Heart left ventricle (tissue), 16 donors: ENCODE measurements around the gene PRKN. TPM values are rescaled to one million over a fixed set of nuclear protein-coding genes. Genes with fewer than 3 reads are reported as not detected.

ENCODE experiments used
- ATAC-seq, 4 donors: fragments of 200-7000 bp; cut with Tn5 transposase; one replicate each; pipeline ENCODE4 v1.9.1; 2020 to 2022; ENCODE audit warnings: moderate library complexity in 4 of 4, mild to moderate bottlenecking in 3 of 4, moderate number of reproducible peaks in 1 of 4
- DNase-seq, 5 donors: peaks; one replicate each; pipeline ENCODE4 v3.0.0-alpha.2; 2020
- H3K27ac ChIP-seq, 12 donors: fragments of 200-600 bp; sonication (generic) in 4 of 12; one replicate each; pipeline versions ENCODE4 v1.5.0 to v1.8.0; 2016 to 2022; ENCODE audit warnings: mild to moderate bottlenecking in 2 of 12
- H3K27me3 ChIP-seq, 9 donors: fragments of 200-600 bp; sonication (generic) in 2 of 9; one replicate each; pipeline versions ENCODE4 v1.5.1 to v1.8.0; 2016 to 2022; ENCODE audit warnings: mild to moderate bottlenecking in 3 of 9
- H3K36me3 ChIP-seq, 9 donors: fragments of 200-600 bp; sonication (generic) in 2 of 9; one replicate each; pipeline versions ENCODE4 v1.5.0 to v1.8.0; 2018 to 2022; ENCODE audit warnings: mild to moderate bottlenecking in 2 of 9
- H3K4me1 ChIP-seq, 12 donors: fragments of 200-600 bp; sonication (generic) in 4 of 12; one replicate each; pipeline versions ENCODE4 v1.5.0 to v1.8.0; 2016 to 2022; ENCODE audit warnings: mild to moderate bottlenecking in 3 of 12
- H3K4me3 ChIP-seq, 12 donors: fragments of 200-600 bp; sonication (generic) in 4 of 12; one replicate each; pipeline versions ENCODE4 v1.5.0 to v1.8.0; 2017 to 2022; ENCODE audit warnings: mild to moderate bottlenecking in 9 of 12, moderate library complexity in 4 of 12
- H3K9me3 ChIP-seq, 12 donors: fragments of 200-600 bp; sonication (generic) in 4 of 12; one replicate each; pipeline versions ENCODE4 v1.5.0 to v1.8.0; 2016 to 2022; ENCODE audit warnings: mild to moderate bottlenecking in 1 of 12
- CTCF ChIP-seq, 12 donors: fragments of 200-600 bp; sonication (generic) in 4 of 12; IDR thresholded peaks; one replicate each; pipeline versions ENCODE4 v1.5.0 to v1.8.0; 2018 to 2022; ENCODE audit warnings: antibody characterized with exemption in 12 of 12, mild to moderate bottlenecking in 5 of 12
- POLR2A ChIP-seq, 2 donors: fragments of 450-650 bp; IDR thresholded peaks; one replicate each; pipeline ENCODE4 v1.6.1; 2017; ENCODE audit warnings: antibody characterized with exemption in 2 of 2, mild to moderate bottlenecking in 2 of 2, moderate library complexity in 2 of 2
- WGBS, 4 donors: extraction: QIAGEN DNeasy Blood & Tissue Kit in 2 of 4; methylation state at CpG; one replicate each; pipeline versions ENCODE4 v1.1.5 to v1.1.7; 2013 to 2018; 5-methylcytosine and 5-hydroxymethylcytosine counted together
- intact Hi-C, 10 donors: fragments of 100-400 bp; cut with DNase I; formaldehyde crosslinking; loops; one replicate each; pipeline versions ENCODE4 v1.11.1 to v1.14.2; 2022
- polyA plus RNA-seq, 2 donors: library from polyadenylated mRNA; stranded (reverse); fragments of 200-250 nt; gene quantifications; one replicate each; pipeline ENCODE4 v1.2.3, GENCODE V29; 2013
- total RNA-seq, 9 donors: library from RNA; depleted of rRNA in 2 of 9; stranded (reverse); fragments of >200 nt in 2 of 9; fragmentation: NEBNext Ultra II Directional in 3 of 9; extraction: Animal tissue kit (Norgen Biotek cat#: 25700) in 3 of 9; gene quantifications; one replicate each; pipeline versions ENCODE4 v1.1.0 to v1.2.4, GENCODE V29; 2016 to 2023
- donor health status: ischemic (EF 13 %, LVEDD 7.1; RV severe dilation, severe dysfunction).
- donor health status: healthy with polysubstance abuse.
- donor health status: DM: no; HTN: yes; CAD: no.
- donor health status: DM: no; HTN: no; CAD: no.
- donor health status: ischemic (EF 25% LVEDD 6.9; RV normal size, moderate dysfunction).
- donor health status: ischemic (EF 25% LVEDD 5.7; RV mildly dilated, moderate dysfunction).
- donor health status: healthy.
- donor health status: DM: yes; HTN: yes; CAD: no.
- donor health status: ischemic (EF 35%, LVEDD 5.7; RV mildly dilated, moderate dysfunction).
- donor health status: nonischemic (EF 11% LVEDD 7.7; RV severe dilation, severe dysfunction).
- donor health status: DM: yes; HTN: yes; CAD: no.
- donor health status: PGD.
- donor health status: ischemic (EF 29% LVEDD 5.4; RV normal size, mild dysfunction).
- donor health status: nonischemic (EF 23%, LVEDD 6.1; RV moderate dilation, normal function).

The PRKN gene
- total and polyA plus RNA-seq, 11 donors, result 3.4 to 32.5 (median 21.2) TPM

DNA sequence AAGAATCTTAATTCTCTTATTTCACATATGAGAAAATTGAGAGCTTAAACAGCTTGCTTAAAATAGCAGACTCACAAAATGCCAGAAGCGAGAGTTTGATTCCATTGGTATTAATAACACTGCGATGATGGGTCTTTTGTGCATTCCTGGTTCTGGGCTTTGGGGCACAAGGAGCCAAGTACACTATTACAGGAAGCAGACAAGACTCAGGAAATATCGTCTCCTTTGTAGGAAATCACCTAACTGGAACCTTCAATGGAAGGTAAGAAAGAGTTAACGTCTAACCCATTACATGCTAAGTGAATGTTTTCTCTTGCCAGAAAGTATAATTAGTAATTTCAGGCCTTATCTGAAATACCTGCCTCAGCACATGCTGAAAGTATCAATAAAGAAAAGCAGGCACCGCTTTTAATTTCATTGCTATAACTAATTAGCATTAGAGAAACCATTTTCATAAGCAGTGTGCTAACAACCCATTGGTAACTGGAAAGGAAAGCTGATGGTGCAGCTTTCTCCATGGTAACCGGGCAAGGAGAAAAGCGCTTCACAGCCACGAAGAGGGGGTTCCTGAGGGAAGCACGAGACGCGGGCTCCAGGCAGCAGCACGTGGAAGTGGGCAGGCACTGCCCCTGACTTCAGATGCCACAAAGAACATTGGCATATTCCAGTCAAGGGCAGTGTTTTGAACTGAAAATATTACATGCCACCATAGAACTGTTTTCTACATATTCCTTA lies 1247.0 kb downstream of the PRKN start:
- no peak overlapping the region for H3K4me3 ChIP-seq
- intact Hi-C loops, result loop anchor here in 2 of 10 donors (5.0 kb wide), 2 partner anchors 33 to 38 kb away; no protein-coding TSS in a partner anchor
- H3K27ac ChIP-seq, result no peak overlapping the region
- ATAC-seq (no peak), DNase-seq (no peak)
- no peak for TF ChIP-seq CTCF (IDR thresholded peaks at IDR 0.05)
- TF ChIP-seq POLR2A (IDR thresholded peaks at IDR 0.05), result no peak
- H3K4me1 ChIP-seq, result peaks cover 0 to 21% (median 4%) of the 10 kb centered on the region in 12 donors
- no peaks in the 10 kb centered on the region for H3K9me3 ChIP-seq
- WGBS, 4 donors, result 80 to 87% (median 81%) methylated on average over 12 of the region's 12 CpGs
- H3K36me3 ChIP-seq, result no peaks in the 10 kb centered on the region
- no peaks in the 10 kb centered on the region for H3K27me3 ChIP-seq

DNA sequence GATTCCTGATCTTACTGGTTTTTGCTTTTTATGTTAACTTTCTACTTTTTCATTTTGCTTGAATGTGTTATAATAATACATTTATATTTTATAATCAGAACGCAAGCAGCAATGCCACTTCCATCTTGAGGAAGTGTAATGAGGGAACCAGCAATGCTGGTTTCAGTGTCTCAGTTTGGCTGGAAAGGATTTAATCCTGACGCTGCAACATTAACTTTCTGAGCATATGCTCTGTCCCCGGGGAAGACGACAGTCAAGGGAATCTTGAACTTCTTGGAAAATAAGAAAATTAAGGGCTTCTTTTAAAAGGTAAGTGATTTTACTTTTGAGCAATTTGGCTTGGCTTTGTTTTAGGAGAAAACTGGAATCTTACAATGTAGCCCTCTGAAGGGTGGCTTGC lies 1248.2 kb downstream of the PRKN start:
- H3K4me3 ChIP-seq, result no peak overlapping the region
- WGBS, 4 donors, result 75 to 93% (median 88%) methylated on average over 4 of the region's 4 CpGs
- DNase-seq (no peak), ATAC-seq (no peak)
- H3K36me3 ChIP-seq, result no peaks in the 10 kb centered on the region
- H3K4me1 ChIP-seq, result peaks cover 0 to 21% (median 4%) of the 10 kb centered on the region in 12 donors
- TF ChIP-seq POLR2A (IDR thresholded peaks at IDR 0.05), result no peak
- TF ChIP-seq CTCF (IDR thresholded peaks at IDR 0.05), result no peak
- intact Hi-C loops, result no loop called here
- H3K27ac ChIP-seq, result no peak overlapping the region
- no peaks in the 10 kb centered on the region for H3K27me3 ChIP-seq
- H3K9me3 ChIP-seq, result no peaks in the 10 kb centered on the region

DNA sequence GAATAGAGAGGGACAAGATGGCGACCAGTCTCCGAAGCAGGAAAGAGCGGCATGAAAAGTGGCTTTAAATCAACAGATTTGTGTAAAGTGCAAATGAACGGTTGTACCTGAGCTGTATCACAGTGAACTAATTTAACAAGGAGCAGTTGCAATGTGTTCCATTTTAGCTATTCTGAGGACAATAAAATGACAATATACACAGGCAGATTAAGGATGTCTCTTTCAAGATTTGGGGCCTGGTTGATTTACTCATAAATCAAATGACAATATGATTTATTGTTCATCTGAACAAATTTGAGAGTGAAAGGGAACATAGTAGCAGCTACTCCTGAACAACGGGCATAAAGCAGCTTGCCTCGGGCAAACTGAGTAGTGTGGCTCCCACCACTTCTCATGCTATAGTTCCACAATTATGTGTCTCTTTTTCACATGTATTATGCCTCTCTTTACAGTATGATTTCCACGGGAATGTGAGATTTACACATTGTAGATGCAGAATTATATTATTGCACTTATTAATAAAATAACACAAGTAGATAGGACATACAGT lies 1249.6 kb downstream of the PRKN start:
- Histone ChIP-seq H3K9me3 (no peaks in the 10 kb centered on the region), H3K27ac (no peak overlapping the region), H3K27me3 (no peaks in the 10 kb centered on the region), H3K4me3 (no peak overlapping the region), H3K4me1 (peaks cover 0 to 17% (median 3%) of the 10 kb centered on the region in 12 donors), H3K36me3 (no peaks in the 10 kb centered on the region)
- DNase-seq (no peak), ATAC-seq (no peak)
- WGBS, 4 donors, result 78 to 96% (median 94%) methylated on average over 7 of the region's 7 CpGs
- no peak for TF ChIP-seq CTCF (IDR thresholded peaks at IDR 0.05)
- TF ChIP-seq POLR2A (IDR thresholded peaks at IDR 0.05), result no peak
- intact Hi-C loops, result no loop called here

DNA sequence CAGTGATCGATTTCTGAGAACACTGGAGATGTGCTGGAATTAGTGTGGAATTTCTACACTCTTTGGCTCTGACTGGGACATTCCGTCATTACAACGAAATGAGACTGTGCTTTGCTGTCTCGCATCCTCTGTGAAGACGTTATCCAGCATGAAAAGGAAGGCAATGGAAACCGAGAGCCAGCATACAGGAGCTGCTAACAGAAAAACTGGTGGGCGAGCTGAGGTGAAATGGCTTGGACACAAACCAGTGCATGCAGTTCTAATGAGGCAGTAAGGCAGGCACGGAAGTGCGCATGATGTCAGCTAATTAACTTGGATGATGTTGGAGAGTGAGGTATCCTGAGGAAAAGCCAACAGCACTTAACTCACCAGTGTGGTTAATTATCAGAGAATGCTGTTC lies 1250.9 kb downstream of the PRKN start:
- peaks cover 0 to 5% (median 0%) of the 10 kb centered on the region in 12 donors for H3K4me1 ChIP-seq
- DNase-seq, result peak in 3 of 5 donors; percentile 28 to 58 (median 39)
- no peaks in the 10 kb centered on the region for H3K27me3 ChIP-seq
- no peaks in the 10 kb centered on the region for H3K36me3 ChIP-seq
- H3K4me3 ChIP-seq, result peak overlapping the region in 2 of 12 donors; percentile 6 to 27
- no peaks in the 10 kb centered on the region for H3K9me3 ChIP-seq
- TF ChIP-seq CTCF (IDR thresholded peaks at IDR 0.05), result no peak
- no peak for TF ChIP-seq POLR2A (IDR thresholded peaks at IDR 0.05)
- intact Hi-C loops, result no loop called here
- ATAC-seq, result peak; percentile 50 to 95 (median 74)
- peak overlapping the region in 5 of 12 donors; percentile 2 to 64 (median 43) for H3K27ac ChIP-seq
- WGBS, 4 donors, result 45 to 62% (median 50%) methylated on average over 9 of the region's 9 CpGs
